HPDE6-E6E7 (cell line): ENCODE measurements around the gene DSCAML1.

ENCODE experiments used
- DNase-seq: peaks from one replicate; pipeline ENCODE4 v3.0.0; 2011; ENCODE audit warnings: missing footprints; ENCODE audit errors: extremely low spot score

The DSCAML1 gene

DNA sequence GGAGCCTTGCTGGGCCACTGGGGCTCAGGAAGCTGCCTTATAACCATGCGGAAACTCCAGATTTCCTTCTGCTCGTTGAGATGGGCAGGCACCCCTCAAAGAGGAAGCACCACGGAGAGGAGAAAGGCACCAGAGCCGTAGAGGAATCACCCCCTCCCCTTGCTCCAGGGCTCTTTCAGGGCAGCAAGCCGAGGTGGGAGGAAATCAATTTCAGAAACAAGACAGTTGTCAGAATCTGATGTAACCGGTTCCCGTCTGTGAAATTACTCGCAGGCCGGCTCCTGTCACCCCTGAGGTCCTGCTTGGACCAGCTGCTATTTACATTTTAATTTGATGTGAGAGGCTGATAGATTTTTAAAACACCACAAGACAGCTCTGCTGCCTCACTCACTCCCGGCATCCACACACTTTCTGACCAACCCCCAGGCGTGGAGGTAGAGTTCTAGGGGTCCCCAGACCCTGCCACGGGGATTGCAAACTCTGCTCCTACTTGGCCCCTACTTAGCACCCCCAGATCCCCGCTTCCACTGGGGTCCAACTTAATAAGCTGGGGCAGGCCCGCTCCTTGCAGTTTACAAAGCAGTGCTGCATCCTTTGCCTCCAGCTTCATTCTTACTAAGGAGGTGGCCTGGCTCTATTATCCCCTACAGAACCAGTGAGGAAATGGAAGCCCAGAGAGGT is 306.9 kb downstream of the DSCAML1 start:
- DNase-seq, result no peak

DNA sequence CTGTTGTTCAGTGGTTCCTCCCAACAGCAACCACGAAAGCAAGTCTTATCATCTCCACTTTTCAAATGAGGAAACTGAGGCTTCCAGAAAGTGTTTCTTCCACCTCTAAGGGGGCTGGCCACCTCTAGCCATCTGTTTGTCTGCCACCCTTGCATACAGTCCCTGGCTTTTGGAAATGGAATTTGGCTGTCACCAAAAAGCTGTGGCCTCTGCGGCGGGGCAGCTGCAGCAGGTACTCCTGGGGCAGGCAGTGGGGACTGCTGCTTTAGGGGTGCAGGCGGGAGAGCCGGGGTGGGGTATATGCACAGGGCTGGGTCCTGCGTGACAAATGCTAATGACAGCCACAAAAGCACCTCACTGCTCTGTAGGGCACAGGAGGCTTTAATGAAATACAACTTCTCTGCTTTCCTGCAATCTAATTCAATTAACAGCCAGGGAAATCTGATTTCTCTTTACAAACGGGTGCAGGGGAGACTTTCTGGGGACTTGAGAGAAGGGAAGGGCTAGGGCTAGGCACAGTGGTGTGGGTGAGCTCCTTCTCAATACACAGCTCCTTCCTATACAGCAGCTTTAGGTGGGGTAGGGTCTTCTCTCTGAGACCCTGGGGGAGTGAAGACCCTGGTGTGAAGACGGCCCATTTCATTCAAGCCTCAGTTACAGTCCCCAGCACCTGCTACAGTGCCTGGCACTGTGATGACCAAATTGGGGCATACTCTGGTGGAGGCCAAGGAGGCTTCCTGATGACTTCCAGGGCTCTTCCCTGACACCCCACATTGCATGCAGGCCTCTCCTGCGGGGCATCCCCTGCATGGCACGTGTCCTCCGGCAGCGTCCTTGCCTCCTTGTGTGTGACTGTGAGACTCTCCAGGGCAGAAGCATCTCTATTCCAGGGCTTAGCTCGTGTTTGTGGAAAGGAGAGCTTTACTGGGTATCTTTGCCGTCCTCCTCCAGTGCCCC is 307.7 kb downstream of the DSCAML1 start:
- no peak for DNase-seq

DNA sequence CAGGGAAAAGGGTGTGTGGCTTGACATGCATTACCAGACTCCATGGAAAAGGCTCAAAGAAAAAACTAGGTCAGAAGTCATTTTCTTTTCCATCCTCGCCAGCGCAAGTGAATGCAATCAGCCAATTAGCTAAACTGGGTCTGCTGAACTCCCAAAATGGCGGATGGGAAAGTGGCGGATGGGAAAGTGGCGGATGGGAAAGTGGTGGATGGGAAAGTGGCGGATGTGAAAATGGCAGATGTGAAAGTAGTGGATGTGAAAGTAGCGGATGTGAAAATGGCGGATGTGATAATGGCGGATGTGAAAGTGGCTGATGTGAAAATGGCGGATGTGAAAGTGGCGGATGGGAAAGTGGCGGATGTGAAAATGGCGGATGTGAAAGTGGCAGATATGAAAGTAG is 311.0 kb downstream of the DSCAML1 start:
- DNase-seq, result no peak

DNA sequence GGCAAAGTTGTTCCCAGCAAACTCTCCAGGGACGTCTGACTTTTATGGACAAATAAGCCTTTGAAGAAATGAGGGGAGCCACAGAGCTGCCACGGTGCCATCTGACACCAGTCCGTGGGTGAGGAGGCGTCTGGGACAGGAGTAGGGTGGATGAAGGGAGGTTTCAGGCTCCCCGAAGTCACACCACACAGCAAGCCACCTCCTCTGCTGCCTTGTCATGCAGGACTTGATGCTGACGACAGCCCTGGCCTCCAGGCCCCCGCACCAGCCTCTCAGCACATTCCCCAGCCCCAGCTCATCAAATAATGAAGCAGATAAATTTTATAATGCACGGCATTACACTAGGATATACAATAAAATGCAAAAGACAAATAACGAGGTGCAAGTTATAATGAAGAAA is 312.9 kb downstream of the DSCAML1 start:
- no peak for DNase-seq

DNA sequence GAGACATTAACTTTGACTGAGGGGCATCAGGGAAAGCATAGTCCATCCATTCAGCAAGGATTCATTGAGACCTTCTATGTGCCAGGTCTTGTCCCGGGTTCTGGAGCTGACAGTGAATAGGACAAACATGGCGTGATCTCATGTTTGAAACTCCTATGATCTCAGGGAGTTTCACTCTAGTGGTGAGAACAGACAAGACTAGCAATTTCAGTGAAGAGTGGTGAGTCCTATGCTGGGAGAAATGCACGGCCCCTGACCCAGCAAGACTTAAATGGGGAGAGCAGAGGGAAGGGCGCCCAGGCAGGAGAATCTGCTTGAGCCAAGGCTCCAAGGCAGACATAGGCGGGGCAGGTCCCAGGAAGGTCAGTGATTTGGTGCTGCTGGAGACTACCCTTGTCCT is 313.6 kb downstream of the DSCAML1 start:
- DNase-seq, result no peak

GRCh38 chr11:117482881-117483280 is 314.1 kb downstream of the DSCAML1 start:
- no peak for DNase-seq

DNA sequence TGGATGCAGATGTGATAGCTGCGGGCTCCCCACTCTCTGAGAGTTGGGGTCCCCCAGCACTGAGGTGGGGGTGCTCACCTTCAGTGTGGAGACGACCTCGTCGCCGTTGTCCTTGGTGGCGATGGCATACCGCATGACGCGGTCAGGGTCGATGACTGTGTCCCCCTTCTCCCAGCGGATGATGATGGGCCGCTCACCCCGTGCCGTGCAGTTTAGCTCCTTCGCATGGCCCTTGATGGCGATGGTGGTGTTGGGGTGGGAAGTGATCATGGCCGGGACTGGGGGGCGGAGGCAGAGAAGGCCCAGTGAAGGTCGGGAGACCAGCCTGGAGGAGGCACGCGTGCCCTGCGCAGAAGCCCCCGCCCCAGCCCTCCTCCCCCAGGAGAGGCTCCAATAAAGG is 315.1 kb downstream of the DSCAML1 start:
- DNase-seq, result no peak

DNA sequence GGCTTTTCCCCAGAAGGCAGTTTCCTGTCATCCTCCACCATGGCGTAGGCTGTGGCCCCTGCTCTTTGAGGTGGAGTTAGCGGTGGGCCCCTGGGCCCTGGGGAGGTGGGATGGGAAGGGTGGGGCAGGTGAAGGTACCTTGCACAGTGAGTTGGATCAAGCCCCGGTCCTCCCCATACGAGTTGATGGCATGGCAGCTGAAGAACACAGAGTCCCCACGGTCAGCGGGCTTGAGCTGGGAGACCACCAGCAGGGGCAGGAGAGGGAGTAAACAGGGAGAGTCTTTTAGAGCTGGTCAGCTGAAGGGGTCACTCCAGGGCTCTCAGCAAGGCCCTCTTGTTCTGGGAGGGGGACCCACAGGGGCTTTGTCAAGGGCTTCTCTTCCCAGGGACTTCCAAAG is 316.0 kb downstream of the DSCAML1 start:
- no peak for DNase-seq

DNA sequence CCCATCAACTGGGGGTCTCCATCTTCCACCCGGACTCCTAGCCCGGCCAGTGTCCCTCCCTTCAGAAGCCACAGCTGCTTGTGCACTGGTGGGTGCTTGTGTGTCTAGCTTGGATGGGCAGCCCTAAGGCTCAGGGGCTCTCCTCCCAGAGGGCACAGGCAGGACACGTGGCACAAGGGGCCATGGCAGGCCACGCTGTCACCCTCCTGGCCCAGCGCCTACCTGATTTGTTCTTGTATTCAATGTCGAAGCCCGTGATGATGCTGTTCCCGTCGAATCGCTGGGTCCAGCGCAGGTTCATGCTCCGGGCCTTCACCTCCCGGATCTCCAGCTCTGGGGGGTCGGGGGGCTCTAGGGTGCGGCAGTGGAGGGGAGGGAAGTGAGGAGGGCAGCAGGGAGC is 316.8 kb downstream of the DSCAML1 start:
- no peak for DNase-seq

DNA sequence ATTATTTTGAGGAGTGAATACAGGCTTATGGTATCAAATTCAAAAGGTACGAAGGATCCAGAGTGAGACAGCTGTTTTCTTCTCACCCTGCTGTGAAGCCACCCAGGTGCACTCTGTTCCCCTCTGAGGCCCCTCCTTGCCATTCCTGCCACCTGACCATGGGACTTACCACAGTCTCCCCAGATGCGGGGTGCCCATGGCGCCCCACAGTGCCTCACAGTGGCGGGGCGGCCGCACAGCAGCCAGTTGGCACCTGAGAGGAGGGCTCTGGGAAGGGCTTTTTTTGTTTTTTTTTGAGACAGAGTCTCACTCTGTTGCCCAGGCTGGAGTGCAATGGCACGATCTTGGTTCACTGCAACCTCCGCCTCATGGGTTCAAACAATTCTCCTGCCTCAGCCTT is 317.6 kb downstream of the DSCAML1 start:
- DNase-seq, result no peak

DNA sequence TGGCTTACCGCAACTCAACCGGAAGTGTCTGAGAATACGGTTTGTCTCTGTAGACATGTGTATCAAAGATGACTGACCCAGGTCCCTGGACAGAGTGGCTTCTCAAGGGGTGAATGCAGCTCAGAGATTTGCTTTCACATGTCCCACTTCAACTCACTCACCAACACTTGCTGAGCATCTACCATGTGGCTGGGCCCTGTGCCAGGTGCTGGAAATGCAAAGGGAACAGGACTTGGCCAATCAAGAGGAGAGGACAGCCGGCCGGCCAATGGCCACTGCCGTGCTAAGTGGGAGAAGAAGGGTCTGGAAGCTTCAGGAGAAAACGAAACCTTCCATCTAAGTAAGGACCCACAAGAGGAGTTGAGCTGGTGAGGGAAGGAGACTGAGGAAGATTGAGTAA is 318.1 kb downstream of the DSCAML1 start:
- no peak for DNase-seq

GRCh38 chr11:117478126-117478860 is 318.7 kb downstream of the DSCAML1 start:
- DNase-seq, result no peak

DNA sequence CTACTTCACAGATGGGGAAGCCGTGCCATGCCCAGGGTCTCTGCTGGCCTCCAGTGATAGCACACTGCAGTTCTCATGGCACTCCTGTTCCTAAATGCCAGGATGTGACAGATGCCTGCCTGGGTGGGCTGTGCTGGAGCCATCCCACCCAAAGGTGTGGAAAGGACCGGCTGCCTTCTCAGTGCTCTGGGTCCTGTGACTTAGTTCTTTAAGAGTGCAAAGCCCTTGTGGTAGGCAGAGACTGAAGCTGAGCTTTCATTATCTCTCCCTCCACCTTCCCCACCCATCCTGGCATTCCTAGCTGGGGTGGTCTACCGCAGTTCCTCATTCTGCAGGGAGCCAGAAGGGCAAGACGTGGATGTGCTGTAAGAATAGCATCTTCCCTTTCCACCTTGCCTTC is 319.3 kb downstream of the DSCAML1 start:
- no peak for DNase-seq

- DNase-seq, result no peak
These were observed 320.4 kb downstream of the DSCAML1 start for GRCh38 chr11:117476531-117477142.

DNA sequence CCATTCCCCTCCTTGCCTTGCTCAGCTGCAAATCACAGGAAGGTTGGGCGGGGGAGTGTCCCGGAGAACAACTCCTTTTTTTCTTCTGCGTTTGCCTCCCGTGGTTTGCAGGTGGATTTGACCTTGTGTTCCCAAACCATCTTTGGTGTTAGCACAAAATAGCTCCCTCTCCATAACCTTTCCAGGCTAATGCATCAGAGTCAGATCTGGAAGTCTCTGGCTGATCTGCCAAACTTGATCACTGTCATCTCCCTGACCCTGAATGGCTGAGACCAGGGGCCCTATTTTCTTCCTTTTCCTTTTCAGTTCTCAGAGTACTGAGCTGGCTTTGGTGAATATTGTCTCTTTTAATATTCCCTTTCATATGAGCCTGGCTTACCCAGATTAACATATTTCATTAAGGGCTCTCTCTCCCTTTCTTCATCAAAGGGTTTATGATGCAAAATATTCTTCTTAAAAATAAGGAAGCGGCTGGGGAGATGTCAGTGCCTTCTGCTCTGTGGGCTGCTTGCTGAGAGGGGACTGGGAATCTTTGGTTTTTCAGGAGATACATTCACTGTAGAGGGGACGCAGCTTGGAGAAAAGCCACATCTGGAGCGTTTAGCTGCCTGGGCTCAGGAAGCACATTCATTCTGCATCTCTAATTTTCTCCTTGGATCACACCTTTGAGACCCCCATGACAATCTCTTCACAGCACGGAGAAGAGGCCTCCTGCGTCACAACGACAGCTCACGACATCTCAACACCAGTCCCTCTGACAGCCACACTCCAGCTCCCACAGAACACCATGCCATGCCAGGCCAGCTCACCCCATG is 321.1 kb downstream of the DSCAML1 start:
- DNase-seq, result no peak

DNA sequence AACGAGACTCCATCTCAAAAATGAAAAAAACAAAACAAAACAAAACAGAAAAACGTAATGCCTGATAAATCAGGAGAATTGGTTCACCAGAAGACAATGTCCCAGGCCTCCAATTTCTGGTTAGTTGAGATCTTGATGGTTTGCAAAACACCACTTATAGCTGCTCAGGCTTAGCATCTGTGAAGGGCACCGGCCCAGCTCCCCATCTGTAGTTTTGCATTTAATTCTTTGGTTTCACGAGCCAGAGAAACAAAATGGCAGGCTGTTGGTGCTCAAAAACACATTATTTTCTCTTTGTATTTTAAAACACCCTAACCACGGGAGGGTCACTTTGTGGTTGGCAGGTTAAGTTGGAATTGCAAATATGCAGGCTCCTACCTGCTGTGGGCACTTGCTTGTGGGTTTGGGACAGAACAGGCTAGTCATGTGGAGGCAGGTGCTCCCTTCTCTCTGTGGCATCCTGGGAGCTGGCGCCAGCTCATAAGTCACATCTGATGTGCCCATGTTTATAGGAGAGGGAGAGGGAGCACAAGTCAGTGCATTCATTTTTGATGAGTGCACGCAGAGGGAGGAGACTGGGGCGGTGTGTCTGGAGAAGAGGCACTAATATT is 323.4 kb downstream of the DSCAML1 start:
- no peak for DNase-seq

- DNase-seq, result no peak
These were observed 325.2 kb downstream of the DSCAML1 start for GRCh38 chr11:117471776-117472175.

DNA sequence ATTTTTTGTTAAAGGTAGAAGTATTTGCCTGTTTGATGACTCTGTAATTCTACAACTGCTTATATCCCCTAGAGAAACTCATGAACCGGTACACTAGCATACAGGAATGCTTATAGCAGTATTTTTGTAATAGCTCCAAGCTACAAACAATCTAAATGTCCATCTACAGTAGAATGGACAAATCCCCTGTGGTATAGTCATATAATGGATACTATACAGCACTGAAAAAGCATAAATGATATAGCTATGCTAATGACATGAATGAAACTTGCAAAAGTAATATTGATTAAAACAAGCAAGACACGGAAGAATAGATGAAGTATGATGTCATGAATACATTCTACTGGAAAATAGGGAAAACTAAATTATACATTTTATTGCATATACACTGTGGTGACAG is 326.4 kb downstream of the DSCAML1 start:
- DNase-seq, result no peak

GRCh38 chr11:117468888-117469287 is 328.1 kb downstream of the DSCAML1 start:
- no peak for DNase-seq

DNA sequence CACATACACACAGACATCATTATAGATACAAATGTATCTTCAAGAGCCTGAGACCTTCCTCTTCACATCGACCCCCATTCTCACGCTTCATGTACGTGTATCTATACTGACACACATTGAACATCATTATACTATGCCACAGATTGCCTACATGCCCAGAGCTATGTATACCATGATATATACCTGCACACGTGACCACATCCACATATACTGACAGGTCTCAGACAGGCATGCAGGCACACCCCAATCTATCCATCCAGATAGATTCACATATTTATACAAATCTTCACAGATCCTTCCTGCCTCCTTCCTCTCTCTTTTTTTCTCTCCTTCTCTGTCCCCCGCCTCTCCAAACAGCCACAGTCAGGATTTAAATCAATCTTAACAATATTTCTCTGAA is 329.2 kb downstream of the DSCAML1 start:
- DNase-seq, result no peak

DNA sequence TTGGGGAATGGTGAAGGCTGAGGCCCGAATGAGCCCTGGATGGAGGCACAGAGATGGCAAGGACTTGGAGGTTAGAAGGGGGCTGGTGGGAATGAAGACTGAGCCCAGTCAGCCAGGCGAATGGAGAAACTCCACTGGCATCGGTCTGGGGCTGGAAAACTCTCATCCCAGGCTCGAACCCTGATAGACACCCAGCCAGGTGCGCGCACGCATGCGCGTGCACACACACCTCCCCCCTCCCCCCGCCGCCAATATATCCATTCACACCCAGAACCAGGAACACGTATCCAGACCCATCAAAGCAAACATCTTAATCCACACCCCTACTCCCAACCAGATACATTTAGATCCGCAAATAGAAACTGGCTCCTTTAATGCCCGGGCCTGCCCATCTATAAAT is 330.1 kb downstream of the DSCAML1 start:
- no peak for DNase-seq
